Smooth muscle cell (in vitro differentiated cells): ENCODE measurements around the gene ACY1. TPM values are rescaled to one million over a fixed set of nuclear protein-coding genes. Genes with fewer than 3 reads are reported as not detected.

ENCODE experiments used
- DNase-seq: peaks from one replicate; lab custom pipeline; 2025; ENCODE audit not compliant: unreplicated experiment; lab: John Stamatoyannopoulos, UW
- H2AFZ ChIP-seq: fragments of 200-600 bp; sonication (generic); 2 replicates; pipeline ENCODE4 v1.6.0; 2016; ENCODE audit warnings: antibody characterized with exemption, low read depth, mild to moderate bottlenecking
- H3F3A ChIP-seq: fragments of 200-600 bp; sonication (generic); 2 replicates; pipeline ENCODE4 v1.6.0; 2017; ENCODE audit warnings: antibody characterized with exemption, low read depth
- H3K27ac ChIP-seq: fragments of 200-600 bp; sonication (generic); 2 replicates; pipeline ENCODE4 v1.5.1; 2016; ENCODE audit warnings: low read depth, mild to moderate bottlenecking
- H3K27me3 ChIP-seq: fragments of 200-600 bp; sonication (generic); 2 replicates; pipeline ENCODE4 v1.6.1; 2016; ENCODE audit warnings: low read depth, mild to moderate bottlenecking
- H3K36me3 ChIP-seq: fragments of 200-600 bp; sonication (generic); 2 replicates; pipeline ENCODE4 v1.5.1; 2016; ENCODE audit warnings: low read depth
- H3K4me1 ChIP-seq: fragments of 200-600 bp; sonication (generic); 2 replicates; pipeline ENCODE4 v1.5.1; 2016; ENCODE audit warnings: low read depth
- H3K4me2 ChIP-seq: fragments of 200-600 bp; sonication (generic); 2 replicates; pipeline ENCODE4 v1.6.0; 2016; ENCODE audit warnings: mild to moderate bottlenecking
- H3K4me3 ChIP-seq: fragments of 200-600 bp; sonication (generic); 2 replicates; pipeline ENCODE4 v1.5.1; 2016; ENCODE audit warnings: mild to moderate bottlenecking
- H3K79me2 ChIP-seq: fragments of 200-600 bp; sonication (generic); 2 replicates; pipeline ENCODE4 v1.6.0; 2016; ENCODE audit warnings: low read depth, mild to moderate bottlenecking
- H3K9ac ChIP-seq: fragments of 200-600 bp; sonication (generic); 2 replicates; pipeline ENCODE4 v1.6.0; 2016; ENCODE audit warnings: low read depth
- H3K9me3 ChIP-seq: fragments of 200-600 bp; sonication (generic); replicated peaks from 2 replicates; pipeline ENCODE4 v1.5.1; 2016; ENCODE audit warnings: low read depth
- H4K20me1 ChIP-seq: fragments of 200-600 bp; sonication (generic); 2 replicates; pipeline ENCODE4 v1.6.0; 2016; ENCODE audit warnings: low read depth
- WGBS: methylation state at CpG from one replicate; pipeline ENCODE4 v1.1.7; 2016; ENCODE audit warnings: low lambda C conversion rate; 5-methylcytosine and 5-hydroxymethylcytosine counted together
- polyA plus RNA-seq: library from polyadenylated mRNA; unstranded; fragments of >200 nt; fragmentation: Nextera tagmentation; extraction: Ambion mirVana; gene quantifications from 2 replicates; pipeline ENCODE4 v1.2.1, GENCODE V29; 2016
- total RNA-seq: library from RNA; depleted of rRNA; stranded (reverse); fragments of >200 nt; gene quantifications from 2 replicates; pipeline ENCODE4 v1.2.3, GENCODE V29; 2014
- TF ChIP-seq, protein P1 (sequence below): fragments of 200-600 bp; sonication (generic); IDR thresholded peaks from 2 replicates; pipeline ENCODE4 v1.5.1; 2017; ENCODE audit warnings: borderline replicate concordance, mild to moderate bottlenecking, antibody characterized with exemption; ENCODE audit not compliant: insufficient read depth, poor library complexity, severe bottlenecking

ACY1 gene
- total and polyA plus RNA-seq, 2 experiments from 2014 or later: 33.8 to 39.6 TPM

DNA sequence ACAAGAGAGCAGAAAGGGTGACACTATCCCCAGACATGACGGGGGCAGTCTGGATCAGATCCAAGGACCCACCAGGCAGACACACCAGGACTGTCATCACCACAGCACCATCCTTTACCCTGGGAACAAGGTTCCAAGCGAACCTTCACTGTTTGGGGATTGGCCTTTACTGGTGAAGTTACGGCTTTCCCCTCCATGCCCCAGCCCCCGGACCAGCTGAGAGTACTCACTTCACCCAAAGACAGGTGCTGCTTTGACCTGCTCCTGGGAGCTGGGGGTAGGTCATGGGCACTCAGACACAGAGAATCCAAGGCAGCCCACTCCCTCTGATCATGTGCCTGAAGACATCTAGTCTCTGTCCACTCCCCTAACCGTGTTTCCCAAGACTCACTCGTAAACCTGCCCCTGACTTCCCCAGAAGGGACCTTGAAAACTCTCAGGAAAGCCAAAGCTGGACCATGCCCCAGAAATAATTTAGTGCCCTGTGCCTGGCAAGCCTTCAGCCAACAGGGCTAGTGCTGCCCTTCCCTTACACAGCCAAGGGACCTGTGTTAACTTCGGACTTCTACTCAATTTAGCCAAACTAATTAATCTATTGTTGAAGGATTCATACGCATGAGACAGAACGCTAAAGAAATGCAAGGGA, 44.4 kb upstream of the ACY1 start:
- H3K4me2 ChIP-seq: no peak overlapping the region
- no peak overlapping the region for H2AFZ ChIP-seq
- no peak overlapping the region for H3K4me3 ChIP-seq
- H3K27me3 ChIP-seq: no peaks in the 10 kb centered on the region
- H3K27ac ChIP-seq: no peak overlapping the region
- 93% methylated on average over 9 of the region's 9 CpGs for WGBS
- DNase-seq: no peak
- H3K9ac ChIP-seq: no peak overlapping the region
- H3K4me1 ChIP-seq: no peaks in the 10 kb centered on the region
- H3K9me3 ChIP-seq: no peaks in the 10 kb centered on the region
- TF ChIP-seq, protein P1, sequence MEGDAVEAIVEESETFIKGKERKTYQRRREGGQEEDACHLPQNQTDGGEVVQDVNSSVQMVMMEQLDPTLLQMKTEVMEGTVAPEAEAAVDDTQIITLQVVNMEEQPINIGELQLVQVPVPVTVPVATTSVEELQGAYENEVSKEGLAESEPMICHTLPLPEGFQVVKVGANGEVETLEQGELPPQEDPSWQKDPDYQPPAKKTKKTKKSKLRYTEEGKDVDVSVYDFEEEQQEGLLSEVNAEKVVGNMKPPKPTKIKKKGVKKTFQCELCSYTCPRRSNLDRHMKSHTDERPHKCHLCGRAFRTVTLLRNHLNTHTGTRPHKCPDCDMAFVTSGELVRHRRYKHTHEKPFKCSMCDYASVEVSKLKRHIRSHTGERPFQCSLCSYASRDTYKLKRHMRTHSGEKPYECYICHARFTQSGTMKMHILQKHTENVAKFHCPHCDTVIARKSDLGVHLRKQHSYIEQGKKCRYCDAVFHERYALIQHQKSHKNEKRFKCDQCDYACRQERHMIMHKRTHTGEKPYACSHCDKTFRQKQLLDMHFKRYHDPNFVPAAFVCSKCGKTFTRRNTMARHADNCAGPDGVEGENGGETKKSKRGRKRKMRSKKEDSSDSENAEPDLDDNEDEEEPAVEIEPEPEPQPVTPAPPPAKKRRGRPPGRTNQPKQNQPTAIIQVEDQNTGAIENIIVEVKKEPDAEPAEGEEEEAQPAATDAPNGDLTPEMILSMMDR: no peak
- H3K36me3 ChIP-seq: no peaks in the 10 kb centered on the region
- no peaks in the 10 kb centered on the region for H4K20me1 ChIP-seq
- H3K79me2 ChIP-seq: peaks cover 24% of the 10 kb centered on the region
- no peaks in the 10 kb centered on the region for H3F3A ChIP-seq

DNA sequence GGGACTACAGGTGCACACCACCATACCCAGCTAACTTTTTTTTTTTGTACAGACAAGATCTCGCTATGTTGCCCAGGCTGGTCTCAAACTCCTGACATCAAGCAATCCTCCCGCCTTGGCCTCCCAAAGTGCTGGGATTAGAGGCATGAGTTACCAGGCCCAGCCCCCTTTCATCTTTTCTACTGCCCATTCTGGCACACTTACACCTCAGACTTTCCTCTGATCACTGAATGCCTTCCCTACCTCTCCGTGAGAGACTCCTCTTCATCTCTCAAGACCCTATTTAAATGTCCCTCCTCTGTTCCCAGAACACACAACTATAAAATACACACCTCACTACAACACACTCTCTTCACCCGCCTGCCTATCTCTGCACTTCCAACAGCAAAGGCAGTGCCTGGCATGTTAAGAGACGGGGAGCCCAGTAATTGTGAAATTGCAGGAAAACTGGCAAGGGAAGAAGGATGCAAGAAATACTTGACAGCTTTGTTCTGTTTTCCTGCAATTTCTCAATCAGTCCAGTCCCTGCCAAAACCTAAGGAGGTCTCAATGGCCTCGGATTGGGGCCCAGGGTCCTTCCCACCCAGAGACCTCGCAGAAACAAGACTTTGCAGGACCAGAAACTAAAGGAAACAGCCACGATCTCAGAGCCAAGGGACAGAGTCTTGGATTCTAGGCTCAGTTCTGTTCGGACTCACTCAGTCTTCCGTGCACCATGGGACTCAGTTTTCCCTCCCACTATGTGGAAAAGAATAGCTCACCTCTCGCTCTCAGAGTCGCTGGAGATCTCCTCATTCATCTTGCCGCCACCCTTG, 42.5 kb upstream of the ACY1 start:
- H3K4me1 ChIP-seq: no peaks in the 10 kb centered on the region
- peak overlapping the region; percentile 15 for H2AFZ ChIP-seq
- H3K27me3 ChIP-seq: no peaks in the 10 kb centered on the region
- H3K9me3 ChIP-seq: no peaks in the 10 kb centered on the region
- H3F3A ChIP-seq: no peaks in the 10 kb centered on the region
- WGBS: 34% methylated on average over 13 of the region's 13 CpGs
- DNase-seq: no peak
- H3K4me3 ChIP-seq: peak overlapping the region; percentile 65
- peak overlapping the region; percentile 72 for H3K9ac ChIP-seq
- TF ChIP-seq, protein P1: no peak
- H4K20me1 ChIP-seq: no peaks in the 10 kb centered on the region
- H3K27ac ChIP-seq: peak overlapping the region; percentile 24
- H3K36me3 ChIP-seq: no peaks in the 10 kb centered on the region
- H3K79me2 ChIP-seq: peaks cover 24% of the 10 kb centered on the region
- peak overlapping the region; percentile 91 for H3K4me2 ChIP-seq

DNA sequence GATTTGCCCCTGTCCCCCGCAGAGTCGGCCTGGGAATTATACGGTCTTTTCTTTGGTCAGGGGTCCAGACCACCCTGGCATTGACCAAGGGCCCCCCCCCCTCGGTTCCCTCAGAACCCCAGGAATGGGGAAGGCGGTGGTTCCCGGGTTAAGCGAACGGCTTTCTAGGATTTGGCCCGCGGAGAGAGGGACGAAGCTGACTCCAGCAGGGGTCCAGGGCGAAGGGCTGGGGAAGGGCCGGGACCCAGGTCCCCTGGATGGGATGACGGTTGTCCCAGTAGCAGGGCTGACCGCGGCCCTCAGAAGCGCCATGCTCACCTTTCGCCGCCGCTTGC, 41.9 kb upstream of the ACY1 start:
- H3K27ac ChIP-seq: peak overlapping the region; percentile 24
- H4K20me1 ChIP-seq: no peaks in the 10 kb centered on the region
- H3K36me3 ChIP-seq: no peaks in the 10 kb centered on the region
- no peak for DNase-seq
- H3K4me2 ChIP-seq: peak overlapping the region; percentile 91
- H3K4me3 ChIP-seq: peak overlapping the region; percentile 65
- no peaks in the 10 kb centered on the region for H3F3A ChIP-seq
- H3K9ac ChIP-seq: peak overlapping the region; percentile 72
- H3K79me2 ChIP-seq: peaks cover 24% of the 10 kb centered on the region
- WGBS: under 1% methylated on average over 20 of the region's 20 CpGs
- no peaks in the 10 kb centered on the region for H3K9me3 ChIP-seq
- H3K4me1 ChIP-seq: no peaks in the 10 kb centered on the region
- no peaks in the 10 kb centered on the region for H3K27me3 ChIP-seq
- peak overlapping the region; percentile 15 for H2AFZ ChIP-seq
- TF ChIP-seq, protein P1: no peak
